GM12864 (cell line): ENCODE results near the gene SSBP3.

Experiments used
- DNase-seq: peaks from one replicate; pipeline ENCODE4 v3.0.0-alpha.2; 2011; ENCODE audit warnings: low read depth
- H3K4me3 ChIP-seq: 2 replicates; pipeline ENCODE4 v1.5.1; 2011; ENCODE audit warnings: mild to moderate bottlenecking, low read depth, low read length, control low read depth
- CTCF ChIP-seq: IDR thresholded peaks from 2 replicates; pipeline ENCODE4 v1.5.1; 2011; ENCODE audit warnings: low read depth, mild to moderate bottlenecking, moderate library complexity, low read length, control low read depth, inconsistent platforms; ENCODE audit errors: missing control alignments

SSBP3 gene

DNA sequence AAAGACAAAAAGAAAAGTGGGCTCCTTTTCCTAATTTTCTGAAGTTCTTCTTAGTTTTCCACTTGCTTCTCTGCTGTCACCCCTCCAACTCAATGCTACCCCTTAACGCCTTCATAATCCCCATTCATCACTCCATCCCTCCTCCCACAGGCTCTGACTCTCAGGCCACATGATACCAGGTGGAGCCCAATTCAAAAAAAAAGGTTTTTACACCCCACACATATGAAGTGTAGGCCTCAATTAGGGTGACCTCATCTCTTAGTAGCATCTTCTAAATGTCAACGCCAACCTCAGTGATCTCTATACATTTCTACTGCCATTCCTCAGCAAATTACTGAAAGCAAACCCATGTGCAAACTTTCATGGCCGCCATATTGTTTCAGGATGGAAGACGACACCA is 6.4 kb downstream of the SSBP3 start:
- no peak for DNase-seq
- no peak overlapping the region for H3K4me3 ChIP-seq

GRCh38 chr1:54398963-54399528 is 7.1 kb downstream of the SSBP3 start:
- no peak for TF ChIP-seq CTCF
- H3K4me3 ChIP-seq: no peak overlapping the region
- DNase-seq: no peak

More for the DNA sequence above, 6.4 kb downstream of the SSBP3 start:
- TF ChIP-seq CTCF: no peak

DNA sequence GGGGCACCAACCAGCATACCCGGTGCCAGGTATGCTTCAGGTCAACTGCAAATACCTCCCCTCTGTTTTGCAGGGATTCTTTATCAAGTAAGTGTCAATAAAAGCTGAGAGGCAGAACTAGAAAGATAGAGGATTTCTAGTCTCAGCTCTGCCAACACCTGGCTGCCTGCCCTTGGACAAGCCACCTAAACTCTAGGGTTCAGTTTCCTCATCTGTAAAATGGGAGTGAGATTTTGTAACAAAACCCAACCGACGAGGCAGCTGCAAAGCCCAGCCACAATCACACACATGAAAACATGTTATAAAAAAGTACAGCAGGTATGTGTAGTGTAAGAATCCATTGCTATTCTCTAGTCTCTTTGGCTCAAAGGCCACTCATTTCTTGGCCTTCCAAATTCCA is 8.2 kb downstream of the SSBP3 start:
- no peak for TF ChIP-seq CTCF
- H3K4me3 ChIP-seq: no peak overlapping the region
- DNase-seq: no peak

DNA sequence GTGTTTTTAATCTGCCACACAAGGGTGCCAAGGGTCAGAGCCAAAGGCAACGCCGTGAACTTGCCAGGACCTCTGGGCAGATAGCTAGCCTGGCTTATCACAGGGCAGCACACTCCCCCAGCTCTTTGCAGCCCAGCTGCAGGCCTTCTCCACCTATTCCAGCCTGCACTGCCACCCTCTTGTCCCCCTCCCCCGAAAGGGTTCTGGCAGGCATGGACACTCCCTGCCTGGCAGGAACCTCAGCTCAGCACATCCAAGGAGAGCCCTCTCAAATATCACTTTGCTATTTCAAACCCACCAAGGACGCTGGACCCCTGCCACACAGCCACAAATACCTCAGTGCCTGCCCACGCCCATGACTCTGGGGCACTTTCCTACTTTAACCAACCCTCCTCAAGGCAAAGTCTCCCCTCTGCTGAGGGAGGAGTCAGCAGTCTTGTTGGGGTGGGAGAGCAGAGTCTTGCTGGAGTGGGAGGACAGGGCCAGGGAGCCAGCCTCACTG is 9.1 kb downstream of the SSBP3 start:
- DNase-seq: no peak
- no peak for TF ChIP-seq CTCF
- no peak overlapping the region for H3K4me3 ChIP-seq

DNA sequence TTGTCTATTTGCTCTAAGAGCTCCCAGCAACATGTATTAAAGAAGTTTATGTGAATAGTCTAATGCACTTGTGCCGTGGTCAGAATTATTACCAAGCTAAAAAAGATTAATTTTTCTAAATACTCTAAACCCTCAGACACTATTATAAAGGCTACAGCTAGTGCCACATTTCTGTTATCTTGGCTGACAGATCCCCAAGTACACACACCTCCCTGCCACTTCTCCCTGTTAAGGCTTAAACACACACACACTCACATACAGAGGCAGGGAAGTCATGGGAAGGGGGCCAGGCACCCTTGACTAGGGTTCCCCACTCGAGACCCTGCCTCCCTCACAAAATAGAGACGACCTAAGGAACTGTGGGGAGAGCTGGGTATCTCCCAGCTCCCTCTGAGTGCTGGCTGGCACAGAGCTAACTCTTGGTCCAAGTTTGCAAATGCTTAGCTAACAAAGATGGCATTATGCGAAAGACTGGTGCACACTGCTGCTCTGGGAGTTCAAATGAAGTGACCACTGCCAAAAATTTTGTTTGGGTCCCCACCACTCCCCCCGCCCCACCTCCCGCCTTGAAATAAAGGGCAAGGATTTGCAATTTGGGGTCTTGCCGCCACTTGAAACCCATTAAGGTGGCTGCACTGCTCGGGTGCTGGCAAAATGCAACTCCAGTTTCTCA is 9.8 kb downstream of the SSBP3 start:
- no peak for DNase-seq
- no peak for TF ChIP-seq CTCF
- no peak overlapping the region for H3K4me3 ChIP-seq

DNA sequence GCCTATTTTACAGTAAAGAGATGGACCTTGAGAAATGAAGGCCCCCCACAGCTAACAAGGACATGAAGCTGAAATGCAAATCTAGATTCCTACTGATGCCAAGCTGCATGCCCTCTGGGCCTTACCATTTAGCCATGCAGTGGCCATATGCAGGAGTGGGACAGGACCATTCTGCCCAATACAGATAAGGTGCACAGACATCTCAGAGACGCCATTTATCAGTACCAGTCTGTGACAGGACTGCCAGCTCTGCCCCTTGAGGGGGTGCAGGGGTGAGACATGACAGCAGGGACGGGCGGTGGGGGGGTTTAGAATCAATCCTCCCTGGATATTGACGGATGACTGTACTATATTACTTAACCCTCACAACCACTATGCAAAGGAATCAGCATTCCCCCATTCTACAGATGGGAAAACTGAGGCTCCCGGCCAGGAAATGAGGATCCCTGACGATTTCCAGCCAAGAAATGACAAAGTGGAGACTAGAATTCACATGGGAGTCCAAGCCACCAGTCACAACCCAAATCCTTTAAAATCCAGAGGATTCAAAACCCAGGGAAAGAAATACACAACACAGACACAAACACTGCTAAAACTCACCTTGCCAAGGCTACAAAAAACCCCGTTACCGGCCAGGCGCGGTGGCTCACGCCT is 10.8 kb downstream of the SSBP3 start:
- DNase-seq: no peak
- H3K4me3 ChIP-seq: no peak overlapping the region
- no peak for TF ChIP-seq CTCF
